Lung (tissue), 12 donors: ENCODE measurements around the gene IL1B. TPM values are rescaled to one million over a fixed set of nuclear protein-coding genes. Genes with fewer than 3 reads are reported as not detected.
"Not testable (repeated sequence)": the region's sequence is repeated elsewhere in the genome, so short reads cannot be mapped to it uniquely, and the experiment has no call there.

Experiments used
- ATAC-seq: fragments of 200-7000 bp; cut with Tn5 transposase; one replicate; pipeline ENCODE4 v1.9.1; 2020; ENCODE audit warnings: moderate number of reproducible peaks; ENCODE audit not compliant: insufficient read depth, low FRiP score
- DNase-seq, 3 donors: peaks; one replicate each; pipeline ENCODE4 v3.0.0-alpha.2; 2013 to 2017
- H3K27ac ChIP-seq, 2 donors: one replicate each; pipeline ENCODE4 v1.5.1; 2013; ENCODE audit warnings: mild to moderate bottlenecking in 2 of 2, moderate library complexity in 2 of 2, control low read depth in 1 of 2, inconsistent platforms in 1 of 2, low read depth in 1 of 2, low read length in 1 of 2
- H3K27me3 ChIP-seq, 3 donors: one replicate each; pipeline ENCODE4 v1.5.1; 2013; ENCODE audit warnings: low read length in 2 of 3; ENCODE audit not compliant: control insufficient read depth in 3 of 3, insufficient read depth in 3 of 3
- H3K36me3 ChIP-seq, 4 donors: one replicate each; pipeline ENCODE4 v1.5.1; 2013; ENCODE audit warnings: low read length in 4 of 4, mild to moderate bottlenecking in 1 of 4, moderate library complexity in 1 of 4; ENCODE audit not compliant: control insufficient read depth in 4 of 4, insufficient read depth in 4 of 4
- H3K4me1 ChIP-seq, 5 donors: one replicate each; pipeline ENCODE4 v1.5.1; 2013; ENCODE audit warnings: low read length in 5 of 5, mild to moderate bottlenecking in 2 of 5, moderate library complexity in 1 of 5; ENCODE audit not compliant: control insufficient read depth in 5 of 5, insufficient read depth in 5 of 5
- H3K4me3 ChIP-seq: one replicate; pipeline ENCODE4 v1.5.1; 2013; ENCODE audit warnings: mild to moderate bottlenecking, control low read depth, moderate library complexity
- H3K9ac ChIP-seq, 2 donors: one replicate each; pipeline ENCODE4 v1.5.1; 2013; ENCODE audit warnings: low read length in 2 of 2, control low read depth in 1 of 2; ENCODE audit not compliant: insufficient read depth in 1 of 2
- H3K9me3 ChIP-seq, 4 donors: one replicate each; pipeline ENCODE4 v1.5.1; 2013; ENCODE audit warnings: low read length in 3 of 4, mild to moderate bottlenecking in 1 of 4, moderate library complexity in 1 of 4; ENCODE audit not compliant: control insufficient read depth in 4 of 4, insufficient read depth in 3 of 4
- CTCF ChIP-seq: IDR thresholded peaks from 2 replicates; pipeline ENCODE4 v1.5.1; 2012; ENCODE audit warnings: mild to moderate bottlenecking; ENCODE audit errors: control extremely low read depth, extremely low read depth
- WGBS, 2 donors: extraction: QIAGEN DNeasy Blood & Tissue Kit; methylation state at CpG; one replicate each; pipeline ENCODE4 v1.1.7; 2013; 5-methylcytosine and 5-hydroxymethylcytosine counted together
- polyA plus RNA-seq, 2 donors: library from polyadenylated mRNA; stranded (reverse); fragments of 200-250 nt; gene quantifications; one replicate each; pipeline ENCODE4 v1.2.1, GENCODE V29; 2013
- total RNA-seq, 2 donors: library from RNA; depleted of rRNA in 1 of 2; stranded (reverse); fragments of >200 nt in 1 of 2; gene quantifications; one replicate each; pipeline ENCODE4 v1.2.1, GENCODE V29; 2014 to 2021
- donor health status: control.
- donor health status: control.
- donor health status: Bipolar disorder and iron deficiency.
- donor health status: healthy.
- donor health status: DM: yes; HTN: yes; CAD: no.

IL1B gene
- total and polyA plus RNA-seq, 4 donors = 3.8 to 482 (median 13.2) TPM

DNA sequence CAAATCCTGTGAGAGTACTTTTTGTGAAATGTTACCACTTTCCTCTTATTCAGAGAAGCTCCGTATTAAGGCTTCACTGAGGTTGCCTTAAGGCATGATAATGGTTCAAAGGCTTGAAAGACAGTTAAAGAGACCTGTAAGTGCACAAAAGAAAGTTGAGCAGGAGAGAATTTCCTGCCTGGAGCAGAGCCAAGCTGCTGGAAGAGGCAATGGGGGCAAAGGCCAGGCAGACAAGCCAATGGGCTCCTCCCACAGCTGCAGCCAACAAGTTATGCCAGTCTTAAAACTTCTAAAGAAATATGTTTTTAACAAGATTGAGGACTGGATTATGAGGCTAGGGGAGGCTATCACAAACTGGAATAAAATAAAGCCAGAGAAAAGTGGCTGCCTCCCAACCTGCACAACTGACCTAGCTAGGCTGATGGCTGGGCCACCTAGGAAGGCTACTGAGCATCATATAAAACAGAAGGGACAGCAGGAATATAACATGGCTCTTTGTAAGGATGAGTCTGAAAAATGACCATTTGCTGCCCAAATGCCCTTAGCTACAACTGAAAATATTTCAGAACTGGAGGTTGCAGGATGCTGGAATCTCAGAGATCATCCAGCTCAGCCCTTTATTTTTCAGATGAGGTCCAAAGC lies 2.1 kb downstream of the IL1B start:
- no peaks in the 10 kb centered on the region for H3K9me3 ChIP-seq
- WGBS, 2 donors = 46 to 51% methylated on average over 1 of the region's 1 CpG
- no peak overlapping the region for H3K27ac ChIP-seq
- ATAC-seq (no peak), DNase-seq (peak; percentile 31 to 60 (median 59))
- no peaks in the 10 kb centered on the region for H3K27me3 ChIP-seq
- TF ChIP-seq CTCF = no peak
- H3K4me1 ChIP-seq = peaks cover 0 to 6% (median 0%) of the 10 kb centered on the region in 5 donors
- H3K36me3 ChIP-seq = no peaks in the 10 kb centered on the region
- no peak overlapping the region for H3K4me3 ChIP-seq
- H3K9ac ChIP-seq = no peak overlapping the region

DNA sequence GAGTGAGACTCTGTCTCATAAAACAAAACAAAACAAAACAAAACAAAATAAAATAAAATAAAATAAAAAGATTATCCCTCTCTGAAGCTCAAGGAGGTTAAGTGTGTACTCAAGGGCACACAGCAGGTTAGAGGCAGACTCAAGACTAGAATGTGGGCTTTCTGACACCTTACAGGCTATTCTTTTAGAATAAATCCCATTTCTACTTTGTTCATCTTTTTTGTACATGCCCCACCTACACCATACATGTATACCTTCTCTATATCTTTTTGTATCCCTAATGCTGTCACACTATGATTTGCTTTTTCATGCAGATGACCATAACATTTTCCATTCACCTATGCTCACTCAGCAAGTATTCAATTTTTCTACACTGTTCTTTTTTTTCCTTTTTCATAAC lies 2.6 kb downstream of the IL1B start:
- H3K4me3 ChIP-seq = no peak overlapping the region
- no peaks in the 10 kb centered on the region for H3K9me3 ChIP-seq
- ATAC-seq (no peak), DNase-seq (no peak)
- no peaks in the 10 kb centered on the region for H3K36me3 ChIP-seq
- TF ChIP-seq CTCF = no peak
- peaks cover 0 to 6% (median 0%) of the 10 kb centered on the region in 5 donors for H3K4me1 ChIP-seq
- H3K27ac ChIP-seq = no peak overlapping the region
- H3K9ac ChIP-seq = no peak overlapping the region
- H3K27me3 ChIP-seq = no peaks in the 10 kb centered on the region

DNA sequence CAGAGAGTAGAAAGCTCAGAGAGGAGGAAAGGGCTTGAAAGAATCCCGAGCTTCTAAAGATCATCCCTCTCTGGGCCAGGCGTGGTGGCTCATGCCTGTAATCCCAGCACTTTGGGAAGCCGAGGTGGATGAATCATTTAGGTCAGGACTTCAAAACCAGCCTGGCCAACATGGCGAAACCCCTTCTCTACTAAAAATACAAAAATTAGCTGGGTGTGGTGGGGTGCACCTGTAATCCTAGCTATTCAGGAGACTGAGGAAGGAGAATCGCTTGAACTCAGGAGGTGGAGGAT lies 3.0 kb downstream of the IL1B start:
- not testable (repeated sequence) for H3K4me1 ChIP-seq, H3K4me3 ChIP-seq, H3K27ac ChIP-seq, DNase-seq, H3K36me3 ChIP-seq, H3K9me3 ChIP-seq, H3K9ac ChIP-seq, H3K27me3 ChIP-seq, ATAC-seq
- 89 to 94% methylated on average over 5 of the region's 5 CpGs for WGBS, 2 donors

DNA sequence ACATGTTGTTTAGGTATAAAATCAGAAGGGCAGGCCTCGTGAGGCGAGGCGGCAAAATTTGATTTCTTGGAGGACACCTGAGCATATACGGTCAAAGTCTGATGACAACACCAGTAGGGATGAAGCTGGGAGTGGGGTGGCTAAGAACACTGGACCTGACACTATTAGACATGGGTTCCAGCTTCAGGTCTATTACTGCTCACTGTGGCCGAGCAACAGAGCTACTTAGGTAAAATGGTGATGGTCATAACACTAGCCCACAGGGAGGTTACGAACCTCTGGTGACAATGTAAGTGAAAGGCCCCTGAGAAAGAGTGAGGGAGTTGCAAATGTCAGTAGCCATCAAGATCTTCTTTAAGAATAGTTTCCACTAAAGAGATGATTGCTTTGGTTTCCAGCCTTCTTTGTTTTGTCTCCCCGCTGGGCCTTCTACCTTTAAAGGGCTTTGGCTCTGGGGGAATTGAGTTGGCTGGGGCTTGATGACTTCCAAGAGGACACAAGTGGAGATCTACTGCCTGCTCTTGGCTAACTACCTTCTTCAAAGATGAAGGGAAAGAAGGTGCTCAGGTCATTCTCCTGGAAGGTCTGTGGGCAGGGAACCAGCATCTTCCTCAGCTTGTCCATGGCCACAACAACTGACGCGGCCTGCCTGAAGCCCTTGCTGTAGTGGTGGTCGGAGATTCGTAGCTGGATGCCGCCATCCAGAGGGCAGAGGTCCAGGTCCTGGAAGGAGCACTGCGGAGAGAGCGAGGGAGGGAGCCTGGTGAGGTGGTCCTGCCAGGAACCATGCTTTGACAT lies 3.5 kb downstream of the IL1B start:
- DNase-seq = no peak
- TF ChIP-seq CTCF = no peak
- no peak for ATAC-seq
- no peaks in the 10 kb centered on the region for H3K9me3 ChIP-seq
- no peaks in the 10 kb centered on the region for H3K36me3 ChIP-seq
- H3K27me3 ChIP-seq = no peaks in the 10 kb centered on the region
- H3K27ac ChIP-seq = no peak overlapping the region
- WGBS, 2 donors = 91 to 97% methylated on average over 14 of the region's 14 CpGs
- peaks cover 0 to 6% (median 0%) of the 10 kb centered on the region in 5 donors for H3K4me1 ChIP-seq
- H3K9ac ChIP-seq = no peak overlapping the region
- no peak overlapping the region for H3K4me3 ChIP-seq
